ENCODE data around the gene CACNA1S. TPM values are rescaled to one million over a fixed set of nuclear protein-coding genes. Genes with fewer than 3 reads are reported as not detected.

CACNA1S gene
- total RNA-seq, 1 experiment from 2014 or later: not detected

GRCh38 chr1:201149400-201149799, 37.2 kb upstream of the CACNA1S start:
- peaks cover 14% of the 10 kb centered on the region for H3K4me1 ChIP-seq (ENCODE audit: low read length)
- H3K4me3 ChIP-seq (ENCODE audit: low read length): no peak overlapping the region
- no peaks in the 10 kb centered on the region for H3K9me3 ChIP-seq (ENCODE audit: low read length)
- H3K79me2 ChIP-seq (ENCODE audit: low read length): peaks cover 17% of the 10 kb centered on the region
- no peaks in the 10 kb centered on the region for H3K9me2 ChIP-seq (replicated peaks; ENCODE audit: insufficient read depth, low read length)
- no peak overlapping the region for H2AFZ ChIP-seq (ENCODE audit: low read length)
- H3K4me2 ChIP-seq (ENCODE audit: low read depth, low read length, poor library complexity, severe bottlenecking): no peak overlapping the region
- no peaks in the 10 kb centered on the region for H4K20me1 ChIP-seq (ENCODE audit: insufficient read depth, low read depth, low read length)
- H3K27ac ChIP-seq (ENCODE audit: low read length): no peak overlapping the region
- no peaks in the 10 kb centered on the region for H3K27me3 ChIP-seq (ENCODE audit: low read length)
- peaks cover 14% of the 10 kb centered on the region for H3K36me3 ChIP-seq (ENCODE audit: insufficient read depth, low read length)
- H3K9ac ChIP-seq (ENCODE audit: low read length): no peak overlapping the region
- DNase-seq: peak; percentile 70

GRCh38 chr1:201147396-201148015, 35.3 kb upstream of the CACNA1S start:
- Histone ChIP-seq H3K36me3 (ENCODE audit: insufficient read depth, low read length) (peaks cover 14% of the 10 kb centered on the region), H3K9me2 (replicated peaks; ENCODE audit: insufficient read depth, low read length) (no peaks in the 10 kb centered on the region), H3K4me1 (ENCODE audit: low read length) (peaks cover 3% of the 10 kb centered on the region), H3K9me3 (ENCODE audit: low read length) (no peaks in the 10 kb centered on the region), H2AFZ (ENCODE audit: low read length) (no peak overlapping the region), H3K27me3 (ENCODE audit: low read length) (no peaks in the 10 kb centered on the region), H3K4me3 (ENCODE audit: low read length) (no peak overlapping the region), H3K4me2 (ENCODE audit: low read depth, low read length, poor library complexity, severe bottlenecking) (no peak overlapping the region), H3K27ac (ENCODE audit: low read length) (no peak overlapping the region), H3K79me2 (ENCODE audit: low read length) (peaks cover under 1% of the 10 kb centered on the region), H3K9ac (ENCODE audit: low read length) (no peak overlapping the region), H4K20me1 (ENCODE audit: insufficient read depth, low read depth, low read length) (no peaks in the 10 kb centered on the region)
- DNase-seq: no peak

- Histone ChIP-seq H3K9ac (ENCODE audit: low read length) (no peak overlapping the region), H3K36me3 (ENCODE audit: insufficient read depth, low read length) (peaks cover 14% of the 10 kb centered on the region), H3K4me2 (ENCODE audit: low read depth, low read length, poor library complexity, severe bottlenecking) (no peak overlapping the region), H3K4me3 (ENCODE audit: low read length) (no peak overlapping the region), H3K27ac (ENCODE audit: low read length) (no peak overlapping the region), H4K20me1 (ENCODE audit: insufficient read depth, low read depth, low read length) (no peaks in the 10 kb centered on the region), H3K4me1 (ENCODE audit: low read length) (no peaks in the 10 kb centered on the region), H3K79me2 (ENCODE audit: low read length) (no peaks in the 10 kb centered on the region), H3K9me3 (ENCODE audit: low read length) (no peaks in the 10 kb centered on the region), H3K27me3 (ENCODE audit: low read length) (no peaks in the 10 kb centered on the region), H2AFZ (ENCODE audit: low read length) (no peak overlapping the region), H3K9me2 (replicated peaks; ENCODE audit: insufficient read depth, low read length) (no peaks in the 10 kb centered on the region)
- DNase-seq: no peak
Measured at GRCh38 chr1:201146626-201147390, 34.6 kb upstream of the CACNA1S start.

- Histone ChIP-seq H3K79me2 (ENCODE audit: low read length) (no peaks in the 10 kb centered on the region), H2AFZ (ENCODE audit: low read length) (no peak overlapping the region), H3K9ac (ENCODE audit: low read length) (no peak overlapping the region), H3K27me3 (ENCODE audit: low read length) (no peaks in the 10 kb centered on the region), H3K9me2 (replicated peaks; ENCODE audit: insufficient read depth, low read length) (no peaks in the 10 kb centered on the region), H3K4me2 (ENCODE audit: low read depth, low read length, poor library complexity, severe bottlenecking) (no peak overlapping the region), H3K4me1 (ENCODE audit: low read length) (no peaks in the 10 kb centered on the region), H3K9me3 (ENCODE audit: low read length) (no peaks in the 10 kb centered on the region), H3K36me3 (ENCODE audit: insufficient read depth, low read length) (peaks cover 8% of the 10 kb centered on the region), H3K27ac (ENCODE audit: low read length) (no peak overlapping the region), H3K4me3 (ENCODE audit: low read length) (no peak overlapping the region), H4K20me1 (ENCODE audit: insufficient read depth, low read depth, low read length) (no peaks in the 10 kb centered on the region)
- DNase-seq: no peak
Measured at GRCh38 chr1:201145816-201146215, 33.6 kb upstream of the CACNA1S start.

- Histone ChIP-seq H3K9me2 (replicated peaks; ENCODE audit: insufficient read depth, low read length) (no peaks in the 10 kb centered on the region), H3K4me1 (ENCODE audit: low read length) (peaks cover 7% of the 10 kb centered on the region), H3K27ac (ENCODE audit: low read length) (no peak overlapping the region), H3K4me2 (ENCODE audit: low read depth, low read length, poor library complexity, severe bottlenecking) (no peak overlapping the region), H3K4me3 (ENCODE audit: low read length) (no peak overlapping the region), H3K36me3 (ENCODE audit: insufficient read depth, low read length) (peaks cover 8% of the 10 kb centered on the region), H4K20me1 (ENCODE audit: insufficient read depth, low read depth, low read length) (peaks cover 4% of the 10 kb centered on the region; the same call in 1 of the 2 replicates), H2AFZ (ENCODE audit: low read length) (no peak overlapping the region), H3K9ac (ENCODE audit: low read length) (no peak overlapping the region), H3K27me3 (ENCODE audit: low read length) (no peaks in the 10 kb centered on the region), H3K9me3 (ENCODE audit: low read length) (no peaks in the 10 kb centered on the region), H3K79me2 (ENCODE audit: low read length) (no peaks in the 10 kb centered on the region)
- no peak for DNase-seq
Measured at GRCh38 chr1:201145132-201145531, 32.9 kb upstream of the CACNA1S start.

- Histone ChIP-seq H3K4me3 (ENCODE audit: low read length) (no peak overlapping the region), H3K27ac (ENCODE audit: low read length) (no peak overlapping the region), H2AFZ (ENCODE audit: low read length) (no peak overlapping the region), H4K20me1 (ENCODE audit: insufficient read depth, low read depth, low read length) (peaks cover 4% of the 10 kb centered on the region; the same call in 1 of the 2 replicates), H3K9ac (ENCODE audit: low read length) (no peak overlapping the region), H3K79me2 (ENCODE audit: low read length) (no peaks in the 10 kb centered on the region), H3K9me2 (replicated peaks; ENCODE audit: insufficient read depth, low read length) (no peaks in the 10 kb centered on the region), H3K36me3 (ENCODE audit: insufficient read depth, low read length) (peaks cover 8% of the 10 kb centered on the region), H3K4me1 (ENCODE audit: low read length) (peaks cover 8% of the 10 kb centered on the region), H3K9me3 (ENCODE audit: low read length) (no peaks in the 10 kb centered on the region), H3K4me2 (ENCODE audit: low read depth, low read length, poor library complexity, severe bottlenecking) (no peak overlapping the region), H3K27me3 (ENCODE audit: low read length) (no peaks in the 10 kb centered on the region)
- no peak for DNase-seq
Measured at GRCh38 chr1:201144701-201145100, 32.5 kb upstream of the CACNA1S start.

- no peak overlapping the region for H2AFZ ChIP-seq (ENCODE audit: low read length)
- no peaks in the 10 kb centered on the region for H3K79me2 ChIP-seq (ENCODE audit: low read length)
- no peaks in the 10 kb centered on the region for H3K27me3 ChIP-seq (ENCODE audit: low read length)
- no peak overlapping the region for H3K4me2 ChIP-seq (ENCODE audit: low read depth, low read length, poor library complexity, severe bottlenecking)
- no peaks in the 10 kb centered on the region for H3K9me3 ChIP-seq (ENCODE audit: low read length)
- H3K27ac ChIP-seq (ENCODE audit: low read length): no peak overlapping the region
- H3K4me3 ChIP-seq (ENCODE audit: low read length): no peak overlapping the region
- DNase-seq: no peak
- H3K4me1 ChIP-seq (ENCODE audit: low read length): peaks cover 8% of the 10 kb centered on the region
- no peaks in the 10 kb centered on the region for H3K9me2 ChIP-seq (replicated peaks; ENCODE audit: insufficient read depth, low read length)
- no peak overlapping the region for H3K9ac ChIP-seq (ENCODE audit: low read length)
- H4K20me1 ChIP-seq (ENCODE audit: insufficient read depth, low read depth, low read length): peaks cover 4% of the 10 kb centered on the region; the same call in 1 of the 2 replicates
- H3K36me3 ChIP-seq (ENCODE audit: insufficient read depth, low read length): peaks cover 5% of the 10 kb centered on the region
Measured at GRCh38 chr1:201143726-201144635, 31.8 kb upstream of the CACNA1S start.

Measured in Karpas-422 (cell line).